Smooth muscle cell (in vitro differentiated cells): ENCODE results near the gene CLCN3. TPM values are rescaled to one million over a fixed set of nuclear protein-coding genes. Genes with fewer than 3 reads are reported as not detected.

Experiments used
- DNase-seq: peaks from one replicate; lab custom pipeline; 2025; ENCODE audit not compliant: unreplicated experiment; lab: John Stamatoyannopoulos, UW
- H2AFZ ChIP-seq: fragments of 200-600 bp; sonication (generic); 2 replicates; pipeline ENCODE4 v1.6.0; 2016; ENCODE audit warnings: antibody characterized with exemption, low read depth, mild to moderate bottlenecking
- H3F3A ChIP-seq: fragments of 200-600 bp; sonication (generic); 2 replicates; pipeline ENCODE4 v1.6.0; 2017; ENCODE audit warnings: antibody characterized with exemption, low read depth
- H3K27ac ChIP-seq: fragments of 200-600 bp; sonication (generic); 2 replicates; pipeline ENCODE4 v1.5.1; 2016; ENCODE audit warnings: low read depth, mild to moderate bottlenecking
- H3K27me3 ChIP-seq: fragments of 200-600 bp; sonication (generic); 2 replicates; pipeline ENCODE4 v1.6.1; 2016; ENCODE audit warnings: low read depth, mild to moderate bottlenecking
- H3K36me3 ChIP-seq: fragments of 200-600 bp; sonication (generic); 2 replicates; pipeline ENCODE4 v1.5.1; 2016; ENCODE audit warnings: low read depth
- H3K4me1 ChIP-seq: fragments of 200-600 bp; sonication (generic); 2 replicates; pipeline ENCODE4 v1.5.1; 2016; ENCODE audit warnings: low read depth
- H3K4me2 ChIP-seq: fragments of 200-600 bp; sonication (generic); 2 replicates; pipeline ENCODE4 v1.6.0; 2016; ENCODE audit warnings: mild to moderate bottlenecking
- H3K4me3 ChIP-seq: fragments of 200-600 bp; sonication (generic); 2 replicates; pipeline ENCODE4 v1.5.1; 2016; ENCODE audit warnings: mild to moderate bottlenecking
- H3K79me2 ChIP-seq: fragments of 200-600 bp; sonication (generic); 2 replicates; pipeline ENCODE4 v1.6.0; 2016; ENCODE audit warnings: low read depth, mild to moderate bottlenecking
- H3K9ac ChIP-seq: fragments of 200-600 bp; sonication (generic); 2 replicates; pipeline ENCODE4 v1.6.0; 2016; ENCODE audit warnings: low read depth
- H3K9me3 ChIP-seq: fragments of 200-600 bp; sonication (generic); replicated peaks from 2 replicates; pipeline ENCODE4 v1.5.1; 2016; ENCODE audit warnings: low read depth
- H4K20me1 ChIP-seq: fragments of 200-600 bp; sonication (generic); 2 replicates; pipeline ENCODE4 v1.6.0; 2016; ENCODE audit warnings: low read depth
- WGBS: methylation state at CpG from one replicate; pipeline ENCODE4 v1.1.7; 2016; ENCODE audit warnings: low lambda C conversion rate; 5-methylcytosine and 5-hydroxymethylcytosine counted together
- polyA plus RNA-seq: library from polyadenylated mRNA; unstranded; fragments of >200 nt; fragmentation: Nextera tagmentation; extraction: Ambion mirVana; gene quantifications from 2 replicates; pipeline ENCODE4 v1.2.1, GENCODE V29; 2016
- total RNA-seq: library from RNA; depleted of rRNA; stranded (reverse); fragments of >200 nt; gene quantifications from 2 replicates; pipeline ENCODE4 v1.2.3, GENCODE V29; 2014
- TF ChIP-seq, protein P1 (sequence below): fragments of 200-600 bp; sonication (generic); IDR thresholded peaks from 2 replicates; pipeline ENCODE4 v1.5.1; 2017; ENCODE audit warnings: borderline replicate concordance, mild to moderate bottlenecking, antibody characterized with exemption; ENCODE audit not compliant: insufficient read depth, poor library complexity, severe bottlenecking

Gene CLCN3
- total and polyA plus RNA-seq, 2 experiments from 2014 or later, result 13.7 to 41.2 TPM

DNA sequence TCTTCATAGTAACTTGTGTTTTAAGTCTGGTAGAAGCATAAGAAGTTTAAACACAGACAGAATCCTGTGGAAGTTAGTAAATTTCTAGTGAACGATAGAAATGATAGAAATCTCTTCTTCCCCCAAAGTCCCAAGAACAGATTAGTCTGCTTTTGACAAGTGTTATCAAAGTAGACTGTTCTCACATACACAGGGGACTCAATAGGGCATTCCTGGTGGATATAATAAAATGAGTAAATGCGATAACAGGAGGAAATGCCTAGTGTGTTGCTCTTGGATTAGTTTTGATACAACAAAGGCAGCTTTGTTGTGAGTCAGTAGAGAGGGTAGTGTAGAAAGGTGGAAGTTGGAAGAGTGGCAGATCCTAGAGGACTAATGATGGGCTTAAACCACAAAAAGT is 43.5 kb downstream of the CLCN3 start:
- H3K36me3 ChIP-seq, result peaks cover 5% of the 10 kb centered on the region
- peak overlapping the region; percentile 35 for H3K4me2 ChIP-seq
- H3K4me1 ChIP-seq, result peaks cover 33% of the 10 kb centered on the region
- TF ChIP-seq, protein P1, sequence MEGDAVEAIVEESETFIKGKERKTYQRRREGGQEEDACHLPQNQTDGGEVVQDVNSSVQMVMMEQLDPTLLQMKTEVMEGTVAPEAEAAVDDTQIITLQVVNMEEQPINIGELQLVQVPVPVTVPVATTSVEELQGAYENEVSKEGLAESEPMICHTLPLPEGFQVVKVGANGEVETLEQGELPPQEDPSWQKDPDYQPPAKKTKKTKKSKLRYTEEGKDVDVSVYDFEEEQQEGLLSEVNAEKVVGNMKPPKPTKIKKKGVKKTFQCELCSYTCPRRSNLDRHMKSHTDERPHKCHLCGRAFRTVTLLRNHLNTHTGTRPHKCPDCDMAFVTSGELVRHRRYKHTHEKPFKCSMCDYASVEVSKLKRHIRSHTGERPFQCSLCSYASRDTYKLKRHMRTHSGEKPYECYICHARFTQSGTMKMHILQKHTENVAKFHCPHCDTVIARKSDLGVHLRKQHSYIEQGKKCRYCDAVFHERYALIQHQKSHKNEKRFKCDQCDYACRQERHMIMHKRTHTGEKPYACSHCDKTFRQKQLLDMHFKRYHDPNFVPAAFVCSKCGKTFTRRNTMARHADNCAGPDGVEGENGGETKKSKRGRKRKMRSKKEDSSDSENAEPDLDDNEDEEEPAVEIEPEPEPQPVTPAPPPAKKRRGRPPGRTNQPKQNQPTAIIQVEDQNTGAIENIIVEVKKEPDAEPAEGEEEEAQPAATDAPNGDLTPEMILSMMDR, result no peak
- H2AFZ ChIP-seq, result no peak overlapping the region
- H4K20me1 ChIP-seq, result peaks cover 3% of the 10 kb centered on the region
- H3K4me3 ChIP-seq, result no peak overlapping the region
- H3F3A ChIP-seq, result peaks cover 21% of the 10 kb centered on the region
- no peaks in the 10 kb centered on the region for H3K9me3 ChIP-seq
- peak overlapping the region; percentile 18 for H3K9ac ChIP-seq
- peak overlapping the region; percentile 44 for H3K27ac ChIP-seq
- 39% methylated on average over 2 of the region's 2 CpGs for WGBS
- H3K27me3 ChIP-seq, result no peaks in the 10 kb centered on the region
- H3K79me2 ChIP-seq, result peaks cover 81% of the 10 kb centered on the region
- no peak for DNase-seq

DNA sequence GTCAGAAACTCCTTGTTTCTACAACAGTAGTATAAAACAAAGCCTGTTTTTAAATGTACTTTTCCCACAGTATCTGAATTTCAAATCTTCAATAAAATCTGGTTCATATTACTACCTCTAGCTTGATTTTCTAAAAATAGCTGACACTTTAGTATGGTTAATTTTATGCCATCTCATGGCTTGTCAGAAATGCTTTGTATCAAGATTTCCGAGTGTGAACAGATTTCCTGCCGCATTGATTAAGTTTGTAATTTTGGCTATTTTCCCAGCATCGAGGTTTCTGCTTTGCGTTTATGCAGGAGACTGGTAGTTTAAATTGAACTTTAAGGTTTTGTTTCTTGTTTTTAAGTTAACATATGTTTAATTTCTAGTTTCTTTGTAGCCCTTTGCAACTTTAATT is 44.2 kb downstream of the CLCN3 start:
- Histone ChIP-seq H2AFZ (no peak overlapping the region), H3K36me3 (peaks cover 5% of the 10 kb centered on the region), H3K9me3 (no peaks in the 10 kb centered on the region), H3K9ac (peak overlapping the region; percentile 18), H3K4me1 (peaks cover 25% of the 10 kb centered on the region), H3K4me2 (peak overlapping the region; percentile 33), H3K4me3 (no peak overlapping the region), H3F3A (peaks cover 14% of the 10 kb centered on the region), H3K79me2 (peaks cover 86% of the 10 kb centered on the region), H4K20me1 (peaks cover 10% of the 10 kb centered on the region), H3K27me3 (no peaks in the 10 kb centered on the region), H3K27ac (peak overlapping the region; percentile 44)
- 67% methylated on average over 4 of the region's 4 CpGs for WGBS
- TF ChIP-seq, protein P1, result no peak
- no peak for DNase-seq

DNA sequence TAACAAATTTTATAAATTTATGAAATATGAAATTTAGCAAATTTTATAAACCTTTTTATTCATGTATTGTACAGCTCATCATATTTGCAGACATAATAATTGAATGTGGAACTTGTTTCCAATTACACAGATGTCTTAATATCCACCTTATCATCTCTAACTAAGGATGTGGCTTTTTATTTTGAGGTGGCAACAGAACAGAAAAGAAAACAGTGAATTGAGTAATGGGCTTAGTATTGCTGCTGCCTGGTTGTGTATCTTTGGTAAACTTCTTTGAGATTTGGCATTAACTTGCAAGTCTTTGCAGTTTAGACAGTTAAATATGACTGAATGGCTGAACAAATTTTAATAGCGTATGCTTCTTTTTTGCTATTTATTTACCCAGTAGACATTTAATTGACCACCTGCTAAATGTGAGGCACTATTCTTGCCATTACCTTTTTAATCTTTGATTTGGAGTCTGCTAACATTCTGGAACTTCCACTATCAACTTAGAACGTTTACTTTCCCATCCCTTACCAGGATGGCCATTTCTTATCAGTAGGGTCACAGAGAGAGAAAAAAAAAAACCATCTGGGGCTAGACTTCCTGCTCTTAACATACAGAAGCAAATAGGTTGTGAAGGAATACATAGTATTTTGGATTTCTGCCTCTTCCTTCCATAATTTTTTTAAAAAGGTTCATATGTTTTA is 44.8 kb downstream of the CLCN3 start:
- TF ChIP-seq, protein P1, result no peak
- Histone ChIP-seq H3K27me3 (no peaks in the 10 kb centered on the region), H3K79me2 (peaks cover 92% of the 10 kb centered on the region)

More for the DNA sequence above, 44.8 kb downstream of the CLCN3 start:
- H2AFZ ChIP-seq, result no peak overlapping the region
- peaks cover 5% of the 10 kb centered on the region for H3K36me3 ChIP-seq
- peaks cover 25% of the 10 kb centered on the region for H3K4me1 ChIP-seq
- H3K9ac ChIP-seq, result no peak overlapping the region
- peak overlapping the region; percentile 44 for H3K27ac ChIP-seq
- H3K4me3 ChIP-seq, result no peak overlapping the region
- 62% methylated on average over 2 of the region's 2 CpGs for WGBS
- peaks cover 12% of the 10 kb centered on the region for H3F3A ChIP-seq
- peak overlapping the region; percentile 33 for H3K4me2 ChIP-seq
- no peak for DNase-seq
- H4K20me1 ChIP-seq, result peaks cover 13% of the 10 kb centered on the region
- no peaks in the 10 kb centered on the region for H3K9me3 ChIP-seq
